Measurements from ENCODE around the gene DYNC2H1. TPM values are rescaled to one million over a fixed set of nuclear protein-coding genes. Genes with fewer than 3 reads are reported as not detected.

DYNC2H1 gene
- total and polyA plus RNA-seq, 7 experiments from 2014 or later = 0.31 to 4.2 (median 2.3) TPM

GRCh38 chr11:103254123-103254522 lies 144.9 kb downstream of the DYNC2H1 start:
- ChIA-PET POLR2A (no interaction called here), CTCF (no interaction called here)
- Mint-ChIP-seq H3K4me3 (no peak overlapping the region), H3K36me3 (no peaks in the 10 kb centered on the region), H3K27me3 (no peaks in the 10 kb centered on the region), H3K27ac (no peak overlapping the region), H3K4me1 (no peaks in the 10 kb centered on the region), H3K9me3 (no peaks in the 10 kb centered on the region)
- H3K27ac ChIP-seq (ENCODE audit: low read depth, low read length) = no peak overlapping the region
- H3K27me3 ChIP-seq (ENCODE audit: control insufficient read depth in 2 of 2, insufficient read depth in 2 of 2, low read length in 2 of 2) = no peaks in the 10 kb centered on the region
- no peaks in the 10 kb centered on the region for H3K36me3 ChIP-seq (ENCODE audit: control insufficient read depth in 2 of 3, insufficient read depth in 3 of 3, low read length in 3 of 3)
- no peaks in the 10 kb centered on the region for H3K9me3 ChIP-seq (ENCODE audit: control insufficient read depth in 2 of 3, low read length in 3 of 3)
- intact Hi-C loops (cut with micrococcal nuclease) = no loop called here
- no peak overlapping the region for H3K4me3 ChIP-seq (ENCODE audit: low read length)
- no peak for DNase-seq
- no peak for ATAC-seq
- H3K4me1 ChIP-seq (ENCODE audit: control insufficient read depth in 2 of 2, insufficient read depth in 2 of 2, low read length in 2 of 2) = no peaks in the 10 kb centered on the region

- H3K36me3 Mint-ChIP-seq = peaks cover 0 to 6% (median 0%) of the 10 kb centered on the region in 5 donors
- ChIA-PET CTCF (no interaction called here), POLR2A (no interaction called here)
- H3K4me1 Mint-ChIP-seq = no peaks in the 10 kb centered on the region
- H3K27me3 ChIP-seq (ENCODE audit: control insufficient read depth in 2 of 2, insufficient read depth in 2 of 2, low read length in 2 of 2) = no peaks in the 10 kb centered on the region
- H3K4me3 Mint-ChIP-seq = no peak overlapping the region
- intact Hi-C loops (cut with micrococcal nuclease) = no loop called here
- no peak overlapping the region for H3K4me3 ChIP-seq (ENCODE audit: low read length)
- ATAC-seq (no peak), DNase-seq (no peak)
- no peak overlapping the region for H3K27ac ChIP-seq (ENCODE audit: low read depth, low read length)
- no peaks in the 10 kb centered on the region for H3K9me3 Mint-ChIP-seq
- H3K27ac Mint-ChIP-seq = no peak overlapping the region
- no peaks in the 10 kb centered on the region for H3K36me3 ChIP-seq (ENCODE audit: control insufficient read depth in 2 of 3, insufficient read depth in 3 of 3, low read length in 3 of 3)
- no peaks in the 10 kb centered on the region for H3K27me3 Mint-ChIP-seq
- no peaks in the 10 kb centered on the region for H3K9me3 ChIP-seq (ENCODE audit: control insufficient read depth in 2 of 3, low read length in 3 of 3)
- no peaks in the 10 kb centered on the region for H3K4me1 ChIP-seq (ENCODE audit: control insufficient read depth in 2 of 2, insufficient read depth in 2 of 2, low read length in 2 of 2)
Measured at GRCh38 chr11:103257360-103257759, 148.1 kb downstream of the DYNC2H1 start.

- ATAC-seq = peak; percentile 34
- Mint-ChIP-seq H3K27ac (no peak overlapping the region), H3K36me3 (peaks cover 0 to 6% (median 0%) of the 10 kb centered on the region in 5 donors), H3K4me3 (no peak overlapping the region), H3K4me1 (no peaks in the 10 kb centered on the region), H3K9me3 (peaks cover 0 to 3% (median 0%) of the 10 kb centered on the region in 11 donors), H3K27me3 (no peaks in the 10 kb centered on the region)
- ChIA-PET POLR2A (no interaction called here), CTCF (no interaction called here)
- intact Hi-C loops (cut with micrococcal nuclease) = no loop called here
- Histone ChIP-seq H3K4me1 (ENCODE audit: control insufficient read depth in 2 of 2, insufficient read depth in 2 of 2, low read length in 2 of 2) (no peaks in the 10 kb centered on the region), H3K27ac (ENCODE audit: low read depth, low read length) (no peak overlapping the region), H3K4me3 (ENCODE audit: low read length) (no peak overlapping the region), H3K9me3 (ENCODE audit: control insufficient read depth in 2 of 3, low read length in 3 of 3) (no peaks in the 10 kb centered on the region), H3K27me3 (ENCODE audit: control insufficient read depth in 2 of 2, insufficient read depth in 2 of 2, low read length in 2 of 2) (no peaks in the 10 kb centered on the region), H3K36me3 (ENCODE audit: control insufficient read depth in 2 of 3, insufficient read depth in 3 of 3, low read length in 3 of 3) (no peaks in the 10 kb centered on the region)
- no peak for DNase-seq
Measured at GRCh38 chr11:103266167-103266831, 157.1 kb downstream of the DYNC2H1 start.

GRCh38 chr11:103272876-103273275 lies 163.7 kb downstream of the DYNC2H1 start:
- Mint-ChIP-seq H3K9me3 (no peaks in the 10 kb centered on the region), H3K27ac (no peak overlapping the region), H3K36me3 (no peaks in the 10 kb centered on the region), H3K4me1 (no peaks in the 10 kb centered on the region), H3K4me3 (no peak overlapping the region), H3K27me3 (no peaks in the 10 kb centered on the region)
- no peaks in the 10 kb centered on the region for H3K36me3 ChIP-seq (ENCODE audit: control insufficient read depth in 2 of 3, insufficient read depth in 3 of 3, low read length in 3 of 3)
- no peaks in the 10 kb centered on the region for H3K4me1 ChIP-seq (ENCODE audit: control insufficient read depth in 2 of 2, insufficient read depth in 2 of 2, low read length in 2 of 2)
- CTCF ChIA-PET = no interaction called here
- intact Hi-C loops (cut with micrococcal nuclease) = no loop called here
- H3K27me3 ChIP-seq (ENCODE audit: control insufficient read depth in 2 of 2, insufficient read depth in 2 of 2, low read length in 2 of 2) = no peaks in the 10 kb centered on the region
- no peak overlapping the region for H3K4me3 ChIP-seq (ENCODE audit: low read length)
- no peak overlapping the region for H3K27ac ChIP-seq (ENCODE audit: low read depth, low read length)
- DNase-seq (no peak), ATAC-seq (no peak)
- POLR2A ChIA-PET = no interaction called here
- H3K9me3 ChIP-seq (ENCODE audit: control insufficient read depth in 2 of 3, low read length in 3 of 3) = no peaks in the 10 kb centered on the region

GRCh38 chr11:103274025-103274424 lies 164.8 kb downstream of the DYNC2H1 start:
- H3K36me3 Mint-ChIP-seq = no peaks in the 10 kb centered on the region
- no peaks in the 10 kb centered on the region for H3K4me1 Mint-ChIP-seq
- POLR2A ChIA-PET = no interaction called here

GRCh38 chr11:103279821-103280220 lies 170.6 kb downstream of the DYNC2H1 start:
- no peaks in the 10 kb centered on the region for H3K27me3 ChIP-seq (ENCODE audit: control insufficient read depth in 2 of 2, insufficient read depth in 2 of 2, low read length in 2 of 2)
- Mint-ChIP-seq H3K27ac (no peak overlapping the region), H3K27me3 (no peaks in the 10 kb centered on the region), H3K9me3 (no peaks in the 10 kb centered on the region), H3K4me3 (no peak overlapping the region), H3K4me1 (no peaks in the 10 kb centered on the region), H3K36me3 (no peaks in the 10 kb centered on the region)
- POLR2A ChIA-PET = no interaction called here
- H3K4me1 ChIP-seq (ENCODE audit: control insufficient read depth in 2 of 2, insufficient read depth in 2 of 2, low read length in 2 of 2) = no peaks in the 10 kb centered on the region
- H3K27ac ChIP-seq (ENCODE audit: low read depth, low read length) = no peak overlapping the region
- CTCF ChIA-PET = no interaction called here
- intact Hi-C loops (cut with micrococcal nuclease) = no loop called here
- ATAC-seq = no peak
- DNase-seq = no peak
- no peak overlapping the region for H3K4me3 ChIP-seq (ENCODE audit: low read length)
- H3K36me3 ChIP-seq (ENCODE audit: control insufficient read depth in 2 of 3, insufficient read depth in 3 of 3, low read length in 3 of 3) = no peaks in the 10 kb centered on the region
- no peaks in the 10 kb centered on the region for H3K9me3 ChIP-seq (ENCODE audit: control insufficient read depth in 2 of 3, low read length in 3 of 3)

More at GRCh38 chr11:103274025-103274424, 164.8 kb downstream of the DYNC2H1 start:
- no peak overlapping the region for H3K27ac ChIP-seq (ENCODE audit: low read depth, low read length)
- no peaks in the 10 kb centered on the region for H3K36me3 ChIP-seq (ENCODE audit: control insufficient read depth in 2 of 3, insufficient read depth in 3 of 3, low read length in 3 of 3)
- H3K9me3 ChIP-seq (ENCODE audit: control insufficient read depth in 2 of 3, low read length in 3 of 3) = no peaks in the 10 kb centered on the region
- intact Hi-C loops (cut with micrococcal nuclease) = no loop called here
- no peaks in the 10 kb centered on the region for H3K27me3 ChIP-seq (ENCODE audit: control insufficient read depth in 2 of 2, insufficient read depth in 2 of 2, low read length in 2 of 2)
- H3K4me3 ChIP-seq (ENCODE audit: low read length) = no peak overlapping the region
- Mint-ChIP-seq H3K4me3 (no peak overlapping the region), H3K9me3 (no peaks in the 10 kb centered on the region), H3K27ac (no peak overlapping the region), H3K27me3 (no peaks in the 10 kb centered on the region)
- DNase-seq = no peak
- ATAC-seq = no peak
- CTCF ChIA-PET = no interaction called here
- no peaks in the 10 kb centered on the region for H3K4me1 ChIP-seq (ENCODE audit: control insufficient read depth in 2 of 2, insufficient read depth in 2 of 2, low read length in 2 of 2)

GRCh38 chr11:103281301-103281700 lies 172.1 kb downstream of the DYNC2H1 start:
- Histone ChIP-seq H3K27me3 (ENCODE audit: control insufficient read depth in 2 of 2, insufficient read depth in 2 of 2, low read length in 2 of 2) (no peaks in the 10 kb centered on the region), H3K4me3 (ENCODE audit: low read length) (no peak overlapping the region), H3K36me3 (ENCODE audit: control insufficient read depth in 2 of 3, insufficient read depth in 3 of 3, low read length in 3 of 3) (no peaks in the 10 kb centered on the region), H3K4me1 (ENCODE audit: control insufficient read depth in 2 of 2, insufficient read depth in 2 of 2, low read length in 2 of 2) (no peaks in the 10 kb centered on the region), H3K27ac (ENCODE audit: low read depth, low read length) (no peak overlapping the region), H3K9me3 (ENCODE audit: control insufficient read depth in 2 of 3, low read length in 3 of 3) (no peaks in the 10 kb centered on the region)
- Mint-ChIP-seq H3K27me3 (no peaks in the 10 kb centered on the region), H3K4me3 (no peak overlapping the region), H3K36me3 (no peaks in the 10 kb centered on the region), H3K4me1 (no peaks in the 10 kb centered on the region), H3K9me3 (no peaks in the 10 kb centered on the region), H3K27ac (no peak overlapping the region)
- ATAC-seq (no peak), DNase-seq (no peak)
- intact Hi-C loops (cut with micrococcal nuclease) = no loop called here
- CTCF ChIA-PET = no interaction called here
- POLR2A ChIA-PET = no interaction called here
